K562 (cell line): ENCODE results near the gene EFEMP2. TPM values are rescaled to one million over a fixed set of nuclear protein-coding genes. Genes with fewer than 3 reads are reported as not detected.

ENCODE experiments used
- BACH1 ChIP-seq: fragments of 200-800 bp; sonication (Bioruptor generic); IDR thresholded peaks from 2 replicates; pipeline ENCODE4 v1.6.1; 2016; ENCODE audit warnings: missing genetic modification characterization, missing compliant biosample characterization
- CREB1 ChIP-seq, 2 experiments: sonication (generic) in 1 of 2; formaldehyde crosslinking in 1 of 2; IDR thresholded peaks; 2 replicates each; pipeline versions ENCODE4 v1.6.1 to v1.8.0; 2012 to 2022; ENCODE audit warnings: inconsistent platforms in 1 of 2, mild to moderate bottlenecking in 1 of 2, missing genetic modification reagents in 1 of 2, moderate library complexity in 1 of 2
- FOSL1 ChIP-seq: fragments of 200-800 bp; sonication (Bioruptor generic); conservative IDR thresholded peaks from 2 replicates; pipeline ENCODE4 v1.6.1; 2016; ENCODE audit warnings: missing genetic modification characterization, missing compliant biosample characterization
- GMEB1 ChIP-seq: fragments of 250-450 bp; sonication (Bioruptor Pico); IDR thresholded peaks from 2 replicates; pipeline ENCODE4 v1.4.0; 2020; ENCODE audit warnings: mild to moderate bottlenecking
- HDGF ChIP-seq: fragments of 450-650 bp; IDR thresholded peaks from 2 replicates; pipeline ENCODE4 v1.6.1; 2016
- HNRNPK ChIP-seq: fragments of 200-400 bp; formaldehyde crosslinking; IDR thresholded peaks from one replicate; pipeline ENCODE4 v1.6.1; 2018; ENCODE audit warnings: mild to moderate bottlenecking, low read depth, low read length; ENCODE audit not compliant: poor library complexity, severe bottlenecking
- LCOR ChIP-seq: sonication (generic); formaldehyde crosslinking; IDR thresholded peaks from 2 replicates; pipeline ENCODE4 v1.8.0; 2022; ENCODE audit warnings: mild to moderate bottlenecking, missing genetic modification reagents
- NFYB ChIP-seq: IDR thresholded peaks from 2 replicates; pipeline ENCODE4 v1.6.1; 2011; ENCODE audit warnings: mild to moderate bottlenecking, moderate library complexity; ENCODE audit not compliant: insufficient read length; ENCODE audit errors: extremely low read depth
- NR4A1 ChIP-seq, 2 experiments: fragments of 250-450 bp in 1 of 2; fragments of 450-650 bp in 1 of 2; sonication (Bioruptor Pico) in 1 of 2; IDR thresholded peaks; 2 replicates each; pipeline versions ENCODE4 v1.4.0 to v1.6.1; 2016 to 2020; ENCODE audit warnings: mild to moderate bottlenecking in 2 of 2, missing compliant biosample characterization in 1 of 2, missing genetic modification characterization in 1 of 2, moderate library complexity in 1 of 2
- SAFB ChIP-seq: fragments of 200-400 bp; formaldehyde crosslinking; IDR thresholded peaks from 2 replicates; pipeline ENCODE4 v1.6.1; 2017; ENCODE audit warnings: low read depth, low read length, borderline replicate concordance
- SRSF7 ChIP-seq: fragments of 200-400 bp; formaldehyde crosslinking; optimal IDR thresholded peaks from 2 replicates; pipeline ENCODE3; 2017; ENCODE audit warnings: mild to moderate bottlenecking, low read depth, low read length
- SUPT5H ChIP-seq: fragments of 450-650 bp; IDR thresholded peaks from 2 replicates; pipeline ENCODE4 v1.6.1; 2016
- TARDBP ChIP-seq: fragments of 450-650 bp; IDR thresholded peaks from 2 replicates; pipeline ENCODE4 v1.6.1; 2016
- TFE3 ChIP-seq: fragments of 450-650 bp; formaldehyde crosslinking; IDR thresholded peaks from 2 replicates; pipeline ENCODE4 v1.4.0; 2020; ENCODE audit warnings: mild to moderate bottlenecking, mixed read lengths
- ZNF197 ChIP-seq: fragments of 200-800 bp; sonication (Bioruptor generic); IDR thresholded peaks from 2 replicates; pipeline ENCODE4 v1.6.1; 2016; ENCODE audit warnings: low read depth, missing genetic modification characterization, missing compliant biosample characterization
- ZNF324 ChIP-seq: fragments of 250-450 bp; sonication (Bioruptor Pico); IDR thresholded peaks from 2 replicates; pipeline ENCODE4 v1.4.0; 2020; ENCODE audit warnings: mild to moderate bottlenecking
- ZNF445 ChIP-seq: fragments of 250-450 bp; sonication (Bioruptor Pico); IDR thresholded peaks from 2 replicates; pipeline ENCODE4 v1.4.0; 2020; ENCODE audit warnings: low read depth, mild to moderate bottlenecking, moderate library complexity
- polyA plus RNA-seq, 8 experiments: library from polyadenylated mRNA; depleted of rRNA in 4 of 8; stranded (reverse) in 5 of 8; unstranded in 3 of 8; fragments of >200 nt; fragmentation: Nextera tagmentation in 2 of 8; fragmentation: Illumina TruSeq in 1 of 8; extraction: Ambion mirVana in 2 of 8; extraction: Trizol in 1 of 8; gene quantifications; 2 replicates each; pipeline versions ENCODE4 v1.2.1 to v1.2.3, GENCODE V29; 2011 to 2014; ENCODE audit warnings: inconsistent platforms in 1 of 8, missing spikeins in 1 of 8
- total RNA-seq, 7 experiments: library from RNA; depleted of rRNA in 6 of 7; stranded (reverse); fragments of >200 nt in 6 of 7; fragmentation: Illumina TruSeq in 2 of 7; extraction: Trizol in 2 of 7; gene quantifications; 2 replicates each; pipeline versions ENCODE4 v1.2.1 to v1.2.3, GENCODE V29; 2011 to 2021; ENCODE audit warnings: low replicate concordance in 1 of 7
- TF ChIP-seq, protein P1 (sequence below): fragments of 450-650 bp; IDR thresholded peaks from 2 replicates; pipeline ENCODE4 v1.6.1; 2016; ENCODE audit warnings: borderline replicate concordance

EFEMP2 gene
- total and polyA plus RNA-seq, 9 of the 15 experiments (the other 6 are each of a cell fraction or from before 2014, with no cell fraction given) = 0.07 to 2.9 (median 0.69) TPM; not detected in 1

DNA sequence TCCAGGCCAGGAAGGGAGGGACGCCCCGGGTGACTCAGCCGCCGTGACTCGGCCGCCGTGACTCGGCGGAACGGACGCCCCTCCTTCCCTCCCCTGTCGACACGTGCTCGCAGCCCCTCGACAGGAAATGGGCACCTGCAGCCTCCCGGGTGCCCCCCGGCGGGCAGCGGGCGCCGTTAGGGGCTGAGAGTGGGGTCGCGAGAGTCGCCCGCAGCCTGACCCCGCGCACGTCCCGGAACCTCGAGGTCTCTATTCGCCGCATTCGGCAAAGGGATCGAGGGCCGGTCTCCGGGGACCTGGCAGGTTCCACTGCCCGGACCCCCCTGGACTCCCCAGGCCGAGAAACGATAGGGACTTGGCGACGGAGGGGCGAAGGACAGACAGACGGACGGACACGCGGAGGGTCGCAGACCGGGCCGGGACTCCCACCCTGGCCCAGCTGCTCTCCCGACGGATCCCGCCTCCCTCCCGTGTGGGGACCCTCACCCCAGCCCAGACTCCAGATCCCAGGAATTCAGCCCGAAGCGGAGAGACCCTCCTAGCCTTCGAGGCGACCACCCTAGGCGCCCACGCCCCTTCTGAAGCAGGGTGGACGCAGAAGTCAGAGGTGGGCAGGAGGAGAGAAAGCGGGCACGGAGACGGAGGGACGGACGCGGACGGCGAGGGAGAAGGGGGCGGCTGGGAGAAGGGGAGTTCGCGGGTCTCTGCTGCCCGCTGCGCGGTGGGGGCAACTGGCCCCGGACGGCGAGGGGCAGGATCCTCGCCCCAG is 26.9 kb upstream of the EFEMP2 start (continued):
- TF ChIP-seq HDGF (no peak), ZNF197 (CRISPR knock-in tag) (no peak), TFE3 (no peak; the same call in 1 of the 2 replicates), NR4A1 (CRISPR knock-in tag; IDR thresholded peaks at IDR 0.05) (0 out of 2 replicates have a peak, but pooled peaks have one; percentile 28), NR4A1 (tag; IDR thresholded peaks at IDR 0.05) (peak; percentile 79; the same call in 1 of the 2 replicates), HNRNPK (peak; percentile 66), TARDBP (0 out of 2 replicates have a peak, but pooled peaks have one; percentile 35), NFYB (no peak), BACH1 (tag) (peak; percentile 86), LCOR (CRISPR knock-in tag) (peak; percentile 74; the same call in 1 of the 2 replicates), FOSL1 (tag) (no peak), SRSF7 (peak; percentile 10), ZNF324 (no peak), CREB1 (IDR thresholded peaks at IDR 0.05) (peak; percentile 18; the same call in 1 of the 2 replicates), CREB1 (CRISPR knock-in tag; IDR thresholded peaks at IDR 0.05) (peak; percentile 53; the same call in 1 of the 2 replicates), SAFB (no peak), GMEB1 (CRISPR knock-in tag) (no peak), SUPT5H (peak; percentile 70; the same call in 1 of the 2 replicates), ZNF445 (no peak)
- TF ChIP-seq, protein P1, sequence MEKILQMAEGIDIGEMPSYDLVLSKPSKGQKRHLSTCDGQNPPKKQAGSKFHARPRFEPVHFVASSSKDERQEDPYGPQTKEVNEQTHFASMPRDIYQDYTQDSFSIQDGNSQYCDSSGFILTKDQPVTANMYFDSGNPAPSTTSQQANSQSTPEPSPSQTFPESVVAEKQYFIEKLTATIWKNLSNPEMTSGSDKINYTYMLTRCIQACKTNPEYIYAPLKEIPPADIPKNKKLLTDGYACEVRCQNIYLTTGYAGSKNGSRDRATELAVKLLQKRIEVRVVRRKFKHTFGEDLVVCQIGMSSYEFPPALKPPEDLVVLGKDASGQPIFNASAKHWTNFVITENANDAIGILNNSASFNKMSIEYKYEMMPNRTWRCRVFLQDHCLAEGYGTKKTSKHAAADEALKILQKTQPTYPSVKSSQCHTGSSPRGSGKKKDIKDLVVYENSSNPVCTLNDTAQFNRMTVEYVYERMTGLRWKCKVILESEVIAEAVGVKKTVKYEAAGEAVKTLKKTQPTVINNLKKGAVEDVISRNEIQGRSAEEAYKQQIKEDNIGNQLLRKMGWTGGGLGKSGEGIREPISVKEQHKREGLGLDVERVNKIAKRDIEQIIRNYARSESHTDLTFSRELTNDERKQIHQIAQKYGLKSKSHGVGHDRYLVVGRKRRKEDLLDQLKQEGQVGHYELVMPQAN = peak; percentile 82; the same call in 1 of the 2 replicates
